ENCODE results near the gene CDYL.

CDYL gene

GRCh38 chr6:4890191-4890590 lies 114.0 kb downstream of the CDYL start:
- H3K4me3 ChIP-seq (ENCODE audit: low read depth, low read length) = no peak overlapping the region
- no peak for TF ChIP-seq CTCF (IDR thresholded peaks at IDR 0.05; ENCODE audit: borderline replicate concordance, insufficient read depth, low read depth, low read length)

- H3K4me3 ChIP-seq (ENCODE audit: low read depth, low read length) = no peak overlapping the region
- no peak for TF ChIP-seq CTCF (IDR thresholded peaks at IDR 0.05; ENCODE audit: borderline replicate concordance, insufficient read depth, low read depth, low read length)
Observed at GRCh38 chr6:4890627-4891026, 114.4 kb downstream of the CDYL start.

GRCh38 chr6:4891141-4891540 lies 114.9 kb downstream of the CDYL start:
- no peak overlapping the region for H3K4me3 ChIP-seq (ENCODE audit: low read depth, low read length)
- TF ChIP-seq CTCF (IDR thresholded peaks at IDR 0.05; ENCODE audit: borderline replicate concordance, insufficient read depth, low read depth, low read length) = no peak

GRCh38 chr6:4892785-4893485 lies 116.7 kb downstream of the CDYL start:
- no peak for TF ChIP-seq CTCF (IDR thresholded peaks at IDR 0.05; ENCODE audit: borderline replicate concordance, insufficient read depth, low read depth, low read length)
- no peak overlapping the region for H3K4me3 ChIP-seq (ENCODE audit: low read depth, low read length)

GRCh38 chr6:4894049-4894448 lies 117.8 kb downstream of the CDYL start:
- no peak for TF ChIP-seq CTCF (IDR thresholded peaks at IDR 0.05; ENCODE audit: borderline replicate concordance, insufficient read depth, low read depth, low read length)

GRCh38 chr6:4895971-4896370 lies 119.8 kb downstream of the CDYL start:
- TF ChIP-seq CTCF (IDR thresholded peaks at IDR 0.05; ENCODE audit: borderline replicate concordance, insufficient read depth, low read depth, low read length) = no peak
- H3K4me3 ChIP-seq (ENCODE audit: low read depth, low read length) = no peak overlapping the region

More at GRCh38 chr6:4894049-4894448, 117.8 kb downstream of the CDYL start:
- no peak overlapping the region for H3K4me3 ChIP-seq (ENCODE audit: low read depth, low read length)

GRCh38 chr6:4896401-4896800 lies 120.2 kb downstream of the CDYL start:
- H3K4me3 ChIP-seq (ENCODE audit: low read depth, low read length) = no peak overlapping the region
- TF ChIP-seq CTCF (IDR thresholded peaks at IDR 0.05; ENCODE audit: borderline replicate concordance, insufficient read depth, low read depth, low read length) = no peak
